Effector CD8-positive, alpha-beta T cell (primary cell): Measurements from ENCODE around the gene NEAT1.

ENCODE experiments used
- DNase-seq: peaks from one replicate; lab custom pipeline; 2025; lab: John Stamatoyannopoulos, UW

Gene NEAT1

GRCh38 chr11:65433657-65434056, 11.1 kb downstream of the NEAT1 start:
- no peak for DNase-seq

GRCh38 chr11:65434057-65434666, 11.6 kb downstream of the NEAT1 start:
- DNase-seq: no peak

GRCh38 chr11:65434667-65435410, 12.2 kb downstream of the NEAT1 start:
- no peak for DNase-seq

GRCh38 chr11:65435411-65435931, 12.9 kb downstream of the NEAT1 start:
- DNase-seq: no peak

GRCh38 chr11:65435981-65436411, 13.4 kb downstream of the NEAT1 start:
- no peak for DNase-seq

- DNase-seq: no peak
Measured at GRCh38 chr11:65436412-65437032, 13.9 kb downstream of the NEAT1 start.

- DNase-seq: no peak
Measured at GRCh38 chr11:65437436-65438227, 15.0 kb downstream of the NEAT1 start.

- DNase-seq: no peak
Measured at GRCh38 chr11:65438257-65439151, 15.9 kb downstream of the NEAT1 start.

GRCh38 chr11:65439331-65440181, 17.0 kb downstream of the NEAT1 start:
- DNase-seq: no peak

GRCh38 chr11:65440831-65441499, 18.4 kb downstream of the NEAT1 start:
- DNase-seq: no peak

GRCh38 chr11:65442842-65443331, 20.3 kb downstream of the NEAT1 start:
- no peak for DNase-seq

- no peak for DNase-seq
Measured at GRCh38 chr11:65444314-65445051, 21.9 kb downstream of the NEAT1 start.

GRCh38 chr11:65445101-65445603, 22.6 kb downstream of the NEAT1 start:
- DNase-seq: no peak

GRCh38 chr11:65445604-65446445, 23.2 kb downstream of the NEAT1 start:
- no peak for DNase-seq

GRCh38 chr11:65446446-65447277, 24.1 kb downstream of the NEAT1 start:
- no peak for DNase-seq

GRCh38 chr11:65448074-65448417, 25.4 kb downstream of the NEAT1 start:
- no peak for DNase-seq
